Prostate gland (tissue), 2 donors: ENCODE data around the gene TNS3. TPM values are rescaled to one million over a fixed set of nuclear protein-coding genes. Genes with fewer than 3 reads are reported as not detected.

Source experiments
- DNase-seq: peaks from one replicate; pipeline ENCODE4 v3.0.0-alpha.2; 2019; ENCODE audit warnings: low spot score
- H3K27ac ChIP-seq, 2 donors: fragments of 200-600 bp; sonication (generic); 2 replicates each; pipeline ENCODE4 v1.5.1; 2017 to 2019
- H3K27me3 ChIP-seq: fragments of 200-600 bp; sonication (generic); replicated peaks from 2 replicates; pipeline ENCODE4 v1.5.1; 2019; ENCODE audit not compliant: insufficient read depth
- H3K36me3 ChIP-seq, 2 donors: fragments of 200-600 bp; sonication (generic); 1 replicate in 1 of 2; 2 replicates in 1 of 2; pipeline versions ENCODE4 v1.5.1 to v1.8.1; 2017 to 2019
- H3K4me1 ChIP-seq: fragments of 200-600 bp; sonication (generic); replicated peaks from 2 replicates; pipeline ENCODE4 v1.5.1; 2019
- H3K4me3 ChIP-seq, 2 donors: fragments of 200-600 bp; sonication (generic); 2 replicates each; pipeline ENCODE4 v1.5.1; 2017 to 2019
- H3K9me3 ChIP-seq: fragments of 200-600 bp; sonication (generic); 2 replicates; pipeline ENCODE4 v1.5.1; 2017
- POLR2A ChIP-seq: fragments of 450-650 bp; IDR thresholded peaks from one replicate; pipeline ENCODE4 v1.6.1; 2016; ENCODE audit warnings: antibody characterized with exemption, mild to moderate bottlenecking
- POLR2AphosphoS5 ChIP-seq: sonication (generic); formaldehyde crosslinking; IDR thresholded peaks from one replicate; pipeline ENCODE4 v1.6.1; 2017; ENCODE audit warnings: antibody characterized with exemption
- WGBS: methylation state at CpG from one replicate; pipeline ENCODE4 v1.1.5; 2018; 5-methylcytosine and 5-hydroxymethylcytosine counted together
- intact Hi-C: fragments of 100-400 bp; cut with DNase I; formaldehyde crosslinking; loops from one replicate; pipeline ENCODE4 v1.14.2; 2022
- total RNA-seq, 2 donors: library from RNA; depleted of rRNA; stranded (reverse); fragments of >200 nt; gene quantifications; one replicate each; pipeline ENCODE4 v1.1.0, GENCODE V29; 2016
- TF ChIP-seq, protein P1 (sequence below), 4 experiments: fragments of 200-600 bp in 2 of 4; fragments of 450-650 bp in 2 of 4; sonication (generic) in 2 of 4; IDR thresholded peaks; 1 replicate in 3 of 4; 2 replicates in 1 of 4; pipeline ENCODE4 v1.5.1; 2016 to 2019; ENCODE audit warnings: antibody characterized with exemption in 4 of 4, mild to moderate bottlenecking in 2 of 4, moderate library complexity in 2 of 4

Gene TNS3
- total RNA-seq, 2 donors from 2014 or later, result 19.5 to 95.8 TPM

DNA sequence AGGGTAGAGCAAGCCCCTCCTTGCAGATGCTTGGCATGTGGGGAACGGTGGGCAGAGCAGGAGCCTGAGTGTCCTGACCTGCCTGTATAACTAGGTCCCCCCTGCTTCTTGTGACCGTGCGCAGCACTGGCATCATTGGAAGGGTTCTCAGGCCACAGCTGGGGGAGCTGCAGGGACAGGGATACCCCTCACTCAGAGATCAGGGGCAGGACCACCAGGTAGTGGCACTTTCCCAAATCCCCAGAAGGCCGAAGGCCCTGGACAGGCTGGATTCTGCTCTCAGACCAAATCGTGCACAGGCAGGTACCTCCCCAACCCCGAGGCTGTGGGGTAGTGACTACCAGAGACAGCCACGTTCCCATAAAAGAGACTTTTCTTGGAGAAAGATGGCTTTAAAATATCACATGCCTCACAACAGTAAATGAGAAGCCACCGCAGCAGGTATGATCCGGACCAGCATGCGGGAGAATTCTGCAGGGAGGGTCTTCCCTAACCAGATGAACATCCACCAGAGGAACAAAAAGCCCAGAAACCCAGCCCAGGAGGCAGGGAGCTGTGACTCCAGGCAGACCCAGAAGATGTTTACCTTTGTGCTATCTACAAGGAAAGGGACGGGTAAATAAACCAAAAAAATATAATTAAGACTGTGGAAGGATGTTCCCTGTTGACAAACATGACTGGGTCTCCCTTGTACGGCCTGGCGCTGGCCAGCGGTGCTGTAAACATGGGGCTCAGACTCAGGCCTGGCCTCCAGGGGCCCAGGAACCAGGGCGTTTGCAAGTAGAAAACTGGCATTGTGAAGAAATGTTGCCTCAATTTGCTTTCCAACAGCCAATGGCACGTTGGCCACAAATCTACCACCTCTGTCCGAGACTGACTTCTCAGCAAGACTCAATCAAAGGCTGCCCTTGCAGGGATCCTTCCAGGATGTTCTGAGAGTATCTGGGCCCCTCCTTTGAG lies 180.0 kb downstream of the TNS3 start:
- Histone ChIP-seq H3K36me3 (no peaks in the 10 kb centered on the region), H3K9me3 (no peaks in the 10 kb centered on the region), H3K27me3 (no peaks in the 10 kb centered on the region), H3K27ac (no peak overlapping the region), H3K4me1 (no peaks in the 10 kb centered on the region), H3K4me3 (no peak overlapping the region)
- TF ChIP-seq, protein P1, sequence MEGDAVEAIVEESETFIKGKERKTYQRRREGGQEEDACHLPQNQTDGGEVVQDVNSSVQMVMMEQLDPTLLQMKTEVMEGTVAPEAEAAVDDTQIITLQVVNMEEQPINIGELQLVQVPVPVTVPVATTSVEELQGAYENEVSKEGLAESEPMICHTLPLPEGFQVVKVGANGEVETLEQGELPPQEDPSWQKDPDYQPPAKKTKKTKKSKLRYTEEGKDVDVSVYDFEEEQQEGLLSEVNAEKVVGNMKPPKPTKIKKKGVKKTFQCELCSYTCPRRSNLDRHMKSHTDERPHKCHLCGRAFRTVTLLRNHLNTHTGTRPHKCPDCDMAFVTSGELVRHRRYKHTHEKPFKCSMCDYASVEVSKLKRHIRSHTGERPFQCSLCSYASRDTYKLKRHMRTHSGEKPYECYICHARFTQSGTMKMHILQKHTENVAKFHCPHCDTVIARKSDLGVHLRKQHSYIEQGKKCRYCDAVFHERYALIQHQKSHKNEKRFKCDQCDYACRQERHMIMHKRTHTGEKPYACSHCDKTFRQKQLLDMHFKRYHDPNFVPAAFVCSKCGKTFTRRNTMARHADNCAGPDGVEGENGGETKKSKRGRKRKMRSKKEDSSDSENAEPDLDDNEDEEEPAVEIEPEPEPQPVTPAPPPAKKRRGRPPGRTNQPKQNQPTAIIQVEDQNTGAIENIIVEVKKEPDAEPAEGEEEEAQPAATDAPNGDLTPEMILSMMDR (IDR thresholded peaks at IDR 0.05), result no peak
- TF ChIP-seq POLR2AphosphoS5 (no peak), POLR2A (no peak)
- intact Hi-C loops, result no loop called here
- WGBS, result 89% methylated on average over 17 of the region's 17 CpGs
- DNase-seq, result no peak

DNA sequence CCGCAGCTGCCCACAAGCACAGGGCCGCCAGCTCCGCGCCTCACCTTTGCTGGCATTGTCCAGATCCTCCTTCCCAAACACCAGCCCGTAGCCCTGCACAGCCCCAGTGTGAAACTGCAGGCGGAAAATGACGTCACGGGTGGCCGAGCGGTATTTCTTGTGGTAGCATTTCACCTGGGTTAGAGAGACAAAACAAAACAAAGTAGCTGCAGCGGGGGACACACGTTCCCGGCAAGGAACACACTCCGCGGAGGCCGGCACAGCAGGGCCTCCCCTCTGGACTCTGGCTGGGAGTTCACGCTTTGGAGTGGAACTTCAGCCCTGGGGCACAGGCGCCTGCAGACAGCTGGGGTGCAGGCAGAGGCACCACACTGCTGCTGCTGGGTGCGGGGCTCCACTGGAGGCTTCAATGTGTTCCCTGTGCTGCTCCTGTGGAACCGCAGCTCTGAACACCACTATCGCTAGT lies 181.1 kb downstream of the TNS3 start:
- 94% methylated on average over 21 of the region's 21 CpGs for WGBS
- Histone ChIP-seq H3K27me3 (no peaks in the 10 kb centered on the region), H3K36me3 (no peaks in the 10 kb centered on the region), H3K27ac (no peak overlapping the region), H3K9me3 (no peaks in the 10 kb centered on the region), H3K4me1 (no peaks in the 10 kb centered on the region), H3K4me3 (no peak overlapping the region)
- DNase-seq, result no peak
- no peak for TF ChIP-seq POLR2A
- intact Hi-C loops, result no loop called here

DNA sequence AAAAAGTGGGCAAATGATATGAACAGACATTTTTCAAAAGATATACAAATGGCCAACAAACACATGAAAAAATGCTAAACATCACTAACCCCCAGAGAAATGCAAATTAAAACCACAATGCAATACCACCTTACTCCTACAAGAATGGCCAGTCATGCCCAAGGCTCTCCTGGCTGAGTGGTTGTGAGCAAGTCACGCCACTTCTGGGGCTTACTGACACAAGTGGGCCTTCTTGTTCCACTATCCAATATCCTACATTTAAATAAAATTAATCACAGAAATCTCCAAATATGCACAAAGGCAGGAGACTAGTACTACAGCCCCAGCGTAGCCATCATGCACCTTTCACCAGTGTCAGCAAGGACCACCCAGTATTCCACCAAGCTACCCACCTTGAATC lies 181.9 kb downstream of the TNS3 start:
- TF ChIP-seq, protein P1 (IDR thresholded peaks at IDR 0.05), result no peak
- TF ChIP-seq POLR2AphosphoS5, result no peak
- no peak for TF ChIP-seq POLR2A
- DNase-seq, result no peak
- intact Hi-C loops, result no loop called here
- H3K4me3 ChIP-seq, result no peak overlapping the region
- H3K27ac ChIP-seq, result no peak overlapping the region
- H3K4me1 ChIP-seq, result no peaks in the 10 kb centered on the region
- WGBS, result 95% methylated on average over 2 of the region's 2 CpGs
- H3K27me3 ChIP-seq, result no peaks in the 10 kb centered on the region
- H3K9me3 ChIP-seq, result no peaks in the 10 kb centered on the region
- no peaks in the 10 kb centered on the region for H3K36me3 ChIP-seq

- no peaks in the 10 kb centered on the region for H3K9me3 ChIP-seq
- TF ChIP-seq POLR2AphosphoS5 (no peak), POLR2A (no peak)
- TF ChIP-seq, protein P1 (IDR thresholded peaks at IDR 0.05), result no peak
- H3K36me3 ChIP-seq, result no peaks in the 10 kb centered on the region
- intact Hi-C loops, result loop anchor here (5.0 kb wide), 1 partner anchor 128 kb away; no protein-coding TSS in a partner anchor
- H3K27ac ChIP-seq, result no peak overlapping the region
- 90% methylated on average over 11 of the region's 11 CpGs for WGBS
- DNase-seq, result no peak
- H3K4me1 ChIP-seq, result no peaks in the 10 kb centered on the region
- no peak overlapping the region for H3K4me3 ChIP-seq
- no peaks in the 10 kb centered on the region for H3K27me3 ChIP-seq
These were observed 187.1 kb downstream of the TNS3 start for GRCh38 chr7:47394751-47395252.

DNA sequence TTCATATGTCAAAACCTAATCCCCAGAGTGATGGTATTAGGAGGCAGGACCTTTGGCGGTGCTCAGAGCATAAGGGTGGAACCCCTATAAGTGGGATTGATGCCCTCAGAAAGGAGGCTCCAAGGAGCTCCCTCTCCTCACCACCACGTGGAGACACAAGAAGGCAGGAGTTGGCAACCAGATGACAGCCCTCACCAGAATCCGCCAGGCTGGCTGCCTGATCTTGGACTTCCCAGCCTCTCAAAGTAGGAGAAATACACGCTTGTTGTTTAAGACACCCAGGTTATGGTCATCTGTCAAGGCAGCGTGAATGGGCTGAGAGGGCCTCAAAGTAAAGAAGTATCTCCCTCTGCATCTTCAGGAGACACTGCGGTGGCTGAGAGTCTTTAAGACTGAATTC lies 187.7 kb downstream of the TNS3 start:
- Histone ChIP-seq H3K9me3 (no peaks in the 10 kb centered on the region), H3K4me3 (no peak overlapping the region), H3K4me1 (no peaks in the 10 kb centered on the region), H3K27ac (no peak overlapping the region), H3K36me3 (no peaks in the 10 kb centered on the region), H3K27me3 (no peaks in the 10 kb centered on the region)
- TF ChIP-seq POLR2AphosphoS5, result no peak
- TF ChIP-seq, protein P1 (IDR thresholded peaks at IDR 0.05), result no peak
- no peak for TF ChIP-seq POLR2A
- no peak for DNase-seq
- intact Hi-C loops, result loop anchor here (5.0 kb wide), 1 partner anchor 127 kb away; no protein-coding TSS in a partner anchor
- 85% methylated on average over 6 of the region's 6 CpGs for WGBS
